HG02970 (cell line): ENCODE results near the gene RAB3B.
"Not testable (repeated sequence)": the region's sequence is repeated elsewhere in the genome, so short reads cannot be mapped to it uniquely, and the experiment has no call there.

Experiments used
- ATAC-seq: cut with Tn5 transposase; IDR thresholded peaks from one replicate; pipeline ENCODE4 v1.9.1; 2021; ENCODE audit warnings: mild to moderate bottlenecking, moderate library complexity, moderate number of reproducible peaks; ENCODE audit not compliant: unreplicated experiment, low FRiP score

Gene RAB3B

DNA sequence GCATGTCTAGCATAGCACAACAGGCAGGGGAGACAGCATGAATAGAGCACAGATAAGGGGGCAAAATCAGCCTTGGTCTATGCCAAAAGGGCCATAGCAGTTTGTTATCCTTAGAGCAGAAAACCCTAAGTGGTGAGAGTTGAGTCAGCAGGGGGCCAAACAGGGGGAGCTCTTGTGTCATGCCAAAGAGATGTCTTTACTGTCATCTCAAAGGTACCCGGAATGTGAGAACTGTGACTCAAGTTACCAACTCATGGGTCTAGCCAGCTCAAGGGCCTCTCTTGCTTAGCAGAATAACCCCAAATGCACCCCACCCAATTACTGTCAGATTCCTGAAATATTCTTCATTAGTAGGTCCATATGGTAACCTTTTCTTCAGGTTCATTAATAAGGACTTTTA is 66.0 kb downstream of the RAB3B start:
- ATAC-seq, result no peak

- ATAC-seq, result no peak
These were observed 68.5 kb downstream of the RAB3B start for GRCh38 chr1:51922040-51922439.

- no peak for ATAC-seq
These were observed 70.4 kb downstream of the RAB3B start for GRCh38 chr1:51920130-51920529.

GRCh38 chr1:51919684-51920083 is 70.8 kb downstream of the RAB3B start:
- ATAC-seq, result no peak

- no peak for ATAC-seq
These were observed 73.7 kb downstream of the RAB3B start for GRCh38 chr1:51916587-51917405.

GRCh38 chr1:51915951-51916350 is 74.5 kb downstream of the RAB3B start:
- no peak for ATAC-seq

GRCh38 chr1:51912881-51913280 is 77.6 kb downstream of the RAB3B start:
- ATAC-seq, result no peak

GRCh38 chr1:51910221-51911000 is 80.1 kb downstream of the RAB3B start:
- ATAC-seq, result no peak

DNA sequence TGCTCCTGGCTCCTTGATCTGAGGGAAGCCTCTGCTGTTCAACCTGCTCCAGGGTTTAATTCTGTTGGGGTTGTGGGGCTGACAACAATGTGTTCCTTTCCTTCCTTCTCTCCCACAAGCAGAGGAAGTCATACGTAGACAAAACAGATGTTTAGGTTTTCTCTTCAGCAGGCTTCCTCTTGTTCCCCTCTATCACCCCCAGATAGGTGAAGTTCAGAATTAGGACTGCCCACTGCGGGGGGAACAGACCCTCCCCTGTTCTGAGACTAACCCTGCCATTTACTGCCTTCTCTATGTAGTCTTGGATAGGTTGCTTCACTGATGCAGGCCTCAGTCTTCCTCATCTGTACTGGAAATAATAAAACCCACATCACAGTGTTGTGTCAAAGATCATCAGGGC is 82.0 kb downstream of the RAB3B start:
- ATAC-seq, result no peak

DNA sequence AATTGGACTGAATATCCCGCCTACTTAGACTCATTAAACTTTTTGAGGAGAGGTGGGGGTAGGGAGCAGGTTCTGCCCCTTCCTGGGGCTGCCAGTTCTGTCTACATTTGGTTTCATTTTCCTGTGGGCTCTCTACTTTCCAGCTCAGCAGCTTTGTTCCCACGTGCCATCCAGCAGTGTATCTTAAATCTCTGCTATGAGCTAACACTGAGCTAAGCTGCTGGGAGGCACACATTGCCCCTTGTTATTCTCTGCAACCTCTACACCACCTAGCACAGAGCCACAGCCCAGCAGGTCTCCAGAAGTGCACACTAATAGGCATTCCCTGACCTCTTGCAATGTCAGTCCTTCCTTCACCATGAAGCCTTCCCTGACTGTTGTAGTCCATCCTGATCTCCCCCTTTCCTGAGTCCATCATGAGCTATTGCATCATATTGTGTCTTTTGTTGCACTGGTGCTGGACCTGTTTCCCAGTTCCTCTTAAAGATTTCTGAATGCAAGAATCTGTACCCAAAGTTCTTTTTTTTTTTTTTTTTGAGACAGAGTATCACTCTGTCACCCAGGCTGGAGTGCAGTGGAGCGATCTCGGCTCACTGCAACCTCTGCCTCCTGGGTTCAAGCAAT is 83.3 kb downstream of the RAB3B start:
- no peak for ATAC-seq

DNA sequence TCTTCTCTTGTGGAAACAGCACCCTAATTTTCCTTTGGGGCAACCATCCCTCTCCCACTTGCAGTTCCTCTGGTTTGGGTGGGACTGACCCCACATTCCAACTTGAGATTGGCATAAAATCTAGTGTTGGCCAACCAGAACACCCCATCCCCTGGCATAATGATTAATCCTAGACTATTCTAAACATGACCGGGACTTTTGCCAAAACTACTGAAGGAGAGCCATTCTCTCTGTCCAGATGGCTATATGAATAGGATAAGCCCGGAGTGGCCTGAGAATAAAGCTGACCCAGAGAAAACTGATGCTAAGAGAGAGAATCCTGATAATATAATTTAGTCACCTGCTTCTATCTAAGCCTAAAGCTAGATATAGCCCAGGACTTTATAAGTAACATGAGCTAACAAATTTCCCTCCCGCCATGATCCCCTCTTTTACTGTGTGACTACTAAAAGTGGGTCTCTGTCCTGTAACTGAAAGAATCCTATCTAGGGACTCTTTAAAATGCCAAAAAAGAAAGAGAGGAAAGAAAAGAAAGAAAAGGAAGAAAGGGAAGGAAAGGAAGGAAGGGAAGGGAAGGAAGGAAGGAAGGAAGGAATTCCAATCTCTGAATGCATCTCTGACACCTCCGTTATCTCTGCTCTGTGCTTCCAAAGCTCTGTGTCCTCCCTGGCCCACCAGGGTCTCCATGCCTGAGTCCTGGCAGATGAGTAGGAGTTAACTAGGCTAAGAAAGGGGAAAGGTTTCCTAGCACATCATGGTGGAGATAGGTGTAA is 84.0 kb downstream of the RAB3B start:
- no peak for ATAC-seq

DNA sequence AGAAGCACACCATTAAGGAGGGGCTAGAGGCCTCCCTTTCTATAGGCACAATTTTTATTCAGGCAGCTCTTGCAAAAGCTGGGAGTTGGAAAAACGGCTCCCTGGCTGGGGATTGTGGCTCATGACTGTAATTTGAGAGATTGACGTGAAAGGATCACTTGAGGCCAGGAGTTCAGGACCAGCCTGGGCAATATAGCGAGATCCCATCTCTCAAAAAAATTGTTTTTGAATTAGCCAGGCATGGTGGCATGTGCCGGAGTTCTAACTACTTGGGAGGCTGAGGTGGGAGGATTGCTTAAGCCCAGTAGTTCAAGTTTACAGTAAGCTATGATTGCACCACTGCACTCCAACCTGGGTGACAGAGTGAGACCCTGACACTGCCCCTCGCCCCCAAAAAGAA is 88.0 kb downstream of the RAB3B start:
- no peak for ATAC-seq

- ATAC-seq, result no peak
These were observed 89.3 kb downstream of the RAB3B start for GRCh38 chr1:51901151-51901550.

DNA sequence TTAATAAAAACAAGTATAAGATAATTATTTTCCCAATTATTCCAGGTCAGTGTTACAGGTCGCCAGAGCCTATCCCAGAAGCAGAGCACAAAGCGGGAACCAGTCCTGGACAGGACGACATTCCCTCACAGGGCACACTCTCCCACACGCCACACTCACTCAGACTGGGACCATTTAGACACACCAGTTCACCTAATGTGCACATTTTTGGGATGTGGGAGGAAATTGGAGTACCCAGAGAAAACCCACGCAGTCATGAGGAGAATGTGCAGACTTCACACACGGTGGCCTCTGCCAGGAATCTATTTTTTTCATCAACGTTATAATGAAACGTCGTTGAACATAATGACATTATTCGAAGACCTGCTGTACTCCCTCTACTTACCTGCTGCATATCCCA is 91.5 kb downstream of the RAB3B start:
- no peak for ATAC-seq

GRCh38 chr1:51898090-51898734 is 92.3 kb downstream of the RAB3B start:
- no peak for ATAC-seq

GRCh38 chr1:51897699-51898031 is 92.8 kb downstream of the RAB3B start:
- ATAC-seq, result no peak

- not testable (repeated sequence) for ATAC-seq
These were observed 95.8 kb downstream of the RAB3B start for GRCh38 chr1:51894748-51895147.

- ATAC-seq, result peak; percentile 93
These were observed 111.7 kb downstream of the RAB3B start, which contains the start of gene NRDC for GRCh38 chr1:51878616-51879336. TSS of gene NRDC (minus strand) at chr1:51878727. CDS start at chr1:51878615, 112 bp downstream.

DNA sequence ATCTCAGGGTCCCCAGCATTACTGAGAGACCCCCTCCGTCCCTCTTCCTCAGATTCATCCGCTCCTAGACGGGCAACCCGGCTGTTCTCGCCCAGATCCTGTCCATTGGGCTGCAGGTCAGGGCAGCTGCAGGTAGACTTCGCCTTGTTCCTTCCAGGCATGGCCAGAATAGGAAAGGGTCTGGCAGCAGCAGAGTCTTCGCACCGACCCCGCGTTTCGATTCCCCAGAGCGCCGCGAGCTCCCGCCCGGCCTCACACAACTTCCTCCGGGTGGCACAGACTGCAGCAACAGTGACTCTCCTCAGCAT is 112.2 kb downstream of the RAB3B start:
- ATAC-seq, result no peak
